AG04450 (cell line): ENCODE measurements around the gene UBE3C. TPM values are rescaled to one million over a fixed set of nuclear protein-coding genes. Genes with fewer than 3 reads are reported as not detected.

Experiments used
- CTCF ChIA-PET: fragments of 300-600, 350-600 bp; formaldehyde crosslinking; extraction: SDS; loops from one replicate; lab custom pipeline; 2022; ENCODE audit warnings: antibody characterized with exemption, inconsistent platforms; lab: Charles Lee
- POLR2A ChIA-PET: fragments of 350-600 bp; formaldehyde crosslinking; extraction: SDS; loops from one replicate; lab custom pipeline; 2021; ENCODE audit warnings: antibody characterized with exemption, inconsistent platforms; lab: Yijun Ruan, JAX
- DNase-seq: peaks from one replicate; pipeline ENCODE4 v3.0.0-alpha.2; 2011; ENCODE audit warnings: low read depth, low spot score
- H3K27ac ChIP-seq: one replicate; pipeline ENCODE4 v1.5.1; 2012; ENCODE audit warnings: low read depth, low read length, control low read depth
- H3K27me3 ChIP-seq: one replicate; pipeline ENCODE4 v1.6.0; 2012; ENCODE audit warnings: low read length; ENCODE audit not compliant: control insufficient read depth, insufficient read depth
- H3K4me3 ChIP-seq: 2 replicates; pipeline ENCODE4 v1.5.1; 2011; ENCODE audit warnings: mild to moderate bottlenecking, low read depth, low read length, control low read depth
- H3K9me3 ChIP-seq: 2 replicates; pipeline ENCODE4 v1.5.1; 2012; ENCODE audit warnings: low read length; ENCODE audit not compliant: control insufficient read depth, insufficient read depth
- CTCF ChIP-seq: IDR thresholded peaks from 2 replicates; pipeline ENCODE4 v1.5.1; 2011; ENCODE audit warnings: low read depth, low read length, control low read depth, inconsistent platforms
- polyA plus RNA-seq: library from polyadenylated mRNA; depleted of rRNA; stranded (reverse); fragments of >200 nt; gene quantifications from 2 replicates; pipeline ENCODE4 v1.2.3, GENCODE V29; 2011

The UBE3C gene
- polyA plus RNA-seq, 1 experiment: 71.2 TPM

- ChIA-PET CTCF (no interaction called here), POLR2A (no interaction called here)
- Histone ChIP-seq H3K9me3 (no peaks in the 10 kb centered on the region), H3K4me3 (no peak overlapping the region), H3K27me3 (no peaks in the 10 kb centered on the region), H3K27ac (no peak overlapping the region)
- no peak for DNase-seq
- no peak for TF ChIP-seq CTCF
Observed at GRCh38 chr7:157160433-157160832, 21.7 kb downstream of the UBE3C start.

- DNase-seq: no peak
- no peaks in the 10 kb centered on the region for H3K27me3 ChIP-seq
- ChIA-PET CTCF (interaction anchor here (1.2 kb wide), 1 partner anchor 197 kb away, joined by 3 read pairs; no protein-coding TSS in a partner anchor), POLR2A (no interaction called here)
- no peak overlapping the region for H3K4me3 ChIP-seq
- H3K9me3 ChIP-seq: no peaks in the 10 kb centered on the region
- TF ChIP-seq CTCF: no peak
- no peak overlapping the region for H3K27ac ChIP-seq
Observed at GRCh38 chr7:157165987-157166386, 27.3 kb downstream of the UBE3C start.

GRCh38 chr7:157168571-157168970, 29.8 kb downstream of the UBE3C start:
- Histone ChIP-seq H3K4me3 (no peak overlapping the region), H3K9me3 (no peaks in the 10 kb centered on the region), H3K27me3 (no peaks in the 10 kb centered on the region), H3K27ac (no peak overlapping the region)
- POLR2A ChIA-PET: no interaction called here
- no peak for DNase-seq
- TF ChIP-seq CTCF: no peak
- CTCF ChIA-PET: interaction anchor here (1.3 kb wide), 1 partner anchor 81 kb away, joined by 9 read pairs; no protein-coding TSS in a partner anchor

DNA sequence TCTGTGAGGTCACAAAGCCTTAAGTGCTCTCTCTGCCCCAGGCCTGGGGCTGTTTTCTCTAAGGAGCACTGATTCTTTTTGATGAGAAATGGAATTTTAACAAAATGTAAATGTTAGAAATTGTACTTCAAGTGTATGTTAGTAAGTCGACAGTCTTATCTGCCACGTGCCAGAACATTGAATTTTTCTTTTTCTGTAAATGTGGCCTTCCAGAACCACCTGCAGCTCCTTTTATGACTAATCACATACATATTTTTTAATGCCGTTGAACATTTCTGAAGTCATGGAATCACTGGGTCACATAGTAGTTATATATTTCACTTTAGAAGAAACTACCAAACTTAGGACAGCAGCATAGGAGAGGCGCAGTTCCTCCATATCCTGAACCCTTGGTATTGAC, 38.0 kb downstream of the UBE3C start:
- POLR2A ChIA-PET: no interaction called here
- TF ChIP-seq CTCF: no peak
- DNase-seq: no peak
- H3K4me3 ChIP-seq: no peak overlapping the region
- no peak overlapping the region for H3K27ac ChIP-seq
- H3K27me3 ChIP-seq: no peaks in the 10 kb centered on the region
- H3K9me3 ChIP-seq: no peaks in the 10 kb centered on the region
- CTCF ChIA-PET: no interaction called here

DNA sequence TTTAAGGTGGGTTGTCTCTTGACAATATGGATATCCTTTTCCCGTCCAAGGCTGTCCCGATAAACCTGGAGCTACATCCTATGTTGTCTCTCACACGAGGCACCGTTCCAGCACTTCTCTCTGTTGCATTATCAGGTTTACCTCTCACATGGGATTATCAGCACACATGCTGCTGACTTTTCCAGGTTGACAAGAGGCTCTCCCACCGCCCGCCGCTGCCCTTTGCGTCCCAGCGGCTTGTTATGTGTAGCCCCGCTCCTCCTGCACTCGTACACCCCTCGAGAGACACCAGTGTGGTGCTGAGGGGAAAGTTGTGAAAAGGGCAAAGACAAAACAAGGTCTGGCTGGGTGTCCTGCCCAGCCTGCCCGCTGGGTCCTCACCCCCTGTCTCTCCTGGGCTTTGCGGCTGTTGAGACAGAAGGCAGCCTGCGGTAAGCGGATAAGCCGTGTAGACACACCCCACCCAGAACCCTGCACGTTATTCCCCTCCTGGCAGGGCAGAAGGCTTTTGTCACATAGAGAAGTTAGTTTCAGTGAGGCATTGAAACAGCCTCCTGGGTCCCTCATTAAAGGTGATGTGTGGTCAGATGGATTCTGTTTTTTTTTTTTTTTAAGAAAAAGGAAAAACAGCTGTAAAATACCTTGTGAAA, 38.7 kb downstream of the UBE3C start:
- H3K4me3 ChIP-seq: no peak overlapping the region
- CTCF ChIA-PET: interaction anchor here (0.7 kb wide), 2 partner anchors 43 to 228 kb away, joined by 3 read pairs; no protein-coding TSS in a partner anchor

More for the DNA sequence above, 38.7 kb downstream of the UBE3C start:
- POLR2A ChIA-PET: interaction anchor here (0.6 kb wide), 1 partner anchor 10 kb away, joined by 3 read pairs; no protein-coding TSS in a partner anchor
- DNase-seq: no peak
- Histone ChIP-seq H3K27ac (no peak overlapping the region), H3K27me3 (no peaks in the 10 kb centered on the region), H3K9me3 (no peaks in the 10 kb centered on the region)
- TF ChIP-seq CTCF: no peak
